ENCODE measurements around the gene HBZ.

HBZ gene

GRCh38 chr16:188674-189073 is 36.2 kb downstream of the HBZ start:
- no peak for TF ChIP-seq CTCF (IDR thresholded peaks at IDR 0.05; ENCODE audit: insufficient read depth, low read length, missing control alignments)
- no peak overlapping the region for H3K4me3 ChIP-seq (ENCODE audit: low read depth, low read length)
- ChIA-PET POLR2A (no interaction called here), CTCF (interaction anchor here (0.8 to 9.6 kb wide), 4 partner anchors 6 to 123 kb away, joined by 3 to 81 read pairs (median 6); partner anchors contain the start of gene HBQ1)
- DNase-seq (ENCODE audit: low read depth, low spot score), result no peak

- ChIA-PET CTCF (interaction anchor here (2.0 to 9.6 kb wide), 2 partner anchors 7 to 93 kb away, joined by 7 to 81 read pairs; partner anchors contain the start of gene HBQ1), POLR2A (interaction anchor here (0.6 kb wide), 1 partner anchor 9 kb away, joined by 3 read pairs; the partner anchor contains the start of gene HBQ1)
- TF ChIP-seq CTCF (IDR thresholded peaks at IDR 0.05; ENCODE audit: insufficient read depth, low read length, missing control alignments), result no peak
- DNase-seq (ENCODE audit: low read depth, low spot score), result no peak
- H3K4me3 ChIP-seq (ENCODE audit: low read depth, low read length), result no peak overlapping the region
Observed at GRCh38 chr16:189604-190186, 37.3 kb downstream of the HBZ start.

GRCh38 chr16:191831-192230 is 39.4 kb downstream of the HBZ start:
- TF ChIP-seq CTCF (IDR thresholded peaks at IDR 0.05; ENCODE audit: insufficient read depth, low read length, missing control alignments), result no peak
- ChIA-PET POLR2A (interaction anchor here (1.1 kb wide), 1 partner anchor 38 kb away, joined by 3 read pairs; the partner anchor contains the start of gene LUC7L), CTCF (interaction anchor here (0.8 to 9.6 kb wide), 2 partner anchors 9 to 85 kb away, joined by 6 to 81 read pairs; partner anchors contain the start of gene HBQ1)
- no peak overlapping the region for H3K4me3 ChIP-seq (ENCODE audit: low read depth, low read length)
- no peak for DNase-seq (ENCODE audit: low read depth, low spot score)

- ChIA-PET CTCF (interaction anchor here (1.5 to 9.6 kb wide), 2 partner anchors 10 to 85 kb away, joined by 6 to 81 read pairs; partner anchors contain the start of gene HBQ1), POLR2A (no interaction called here)
- no peak for DNase-seq (ENCODE audit: low read depth, low spot score)
- TF ChIP-seq CTCF (IDR thresholded peaks at IDR 0.05; ENCODE audit: insufficient read depth, low read length, missing control alignments), result no peak
- H3K4me3 ChIP-seq (ENCODE audit: low read depth, low read length), result no peak overlapping the region
Observed at GRCh38 chr16:192686-193085, 40.2 kb downstream of the HBZ start.

GRCh38 chr16:193441-193840 is 41.0 kb downstream of the HBZ start:
- no peak overlapping the region for H3K4me3 ChIP-seq (ENCODE audit: low read depth, low read length)
- POLR2A ChIA-PET, result no interaction called here
- TF ChIP-seq CTCF (IDR thresholded peaks at IDR 0.05; ENCODE audit: insufficient read depth, low read length, missing control alignments), result no peak
- no peak for DNase-seq (ENCODE audit: low read depth, low spot score)
- CTCF ChIA-PET, result interaction anchor here (1.5 to 9.6 kb wide), 2 partner anchors 11 to 86 kb away, joined by 6 to 81 read pairs; partner anchors contain the start of gene HBQ1

GRCh38 chr16:194516-194915 is 42.1 kb downstream of the HBZ start:
- ChIA-PET CTCF (interaction anchor here (0.7 to 9.6 kb wide), 3 partner anchors 11 to 61 kb away, joined by 3 to 81 read pairs (median 3); partner anchors contain the start of gene HBQ1), POLR2A (no interaction called here)
- TF ChIP-seq CTCF (IDR thresholded peaks at IDR 0.05; ENCODE audit: insufficient read depth, low read length, missing control alignments), result no peak
- no peak overlapping the region for H3K4me3 ChIP-seq (ENCODE audit: low read depth, low read length)
- DNase-seq (ENCODE audit: low read depth, low spot score), result no peak

All from AG04449 (cell line).